ENCODE results near the gene ZNF574. TPM values are rescaled to one million over a fixed set of nuclear protein-coding genes. Genes with fewer than 3 reads are reported as not detected.
A peak's percentile ranks its signal among the peaks of the same experiment; 100 is the strongest.

The ZNF574 gene
- total RNA-seq, 1 donor from 2014 or later = 15.2 TPM

- no peak overlapping the region for H3K27ac Mint-ChIP-seq (ENCODE audit: unreplicated experiment)
- no peak for DNase-seq (ENCODE audit: extremely low spot score, unreplicated experiment)
- H3K9me3 Mint-ChIP-seq (ENCODE audit: unreplicated experiment) = no peaks in the 10 kb centered on the region
- H3K27me3 Mint-ChIP-seq (ENCODE audit: unreplicated experiment) = no peaks in the 10 kb centered on the region
- no peak overlapping the region for H3K4me3 Mint-ChIP-seq (ENCODE audit: unreplicated experiment)
- no peak for TF ChIP-seq CTCF (IDR thresholded peaks at IDR 0.05)
- no peaks in the 10 kb centered on the region for H3K36me3 Mint-ChIP-seq (ENCODE audit: unreplicated experiment)
- H3K4me1 Mint-ChIP-seq (ENCODE audit: unreplicated experiment) = peaks cover 52% of the 10 kb centered on the region
Observed at GRCh38 chr19:42115705-42116104, 39.7 kb downstream of the ZNF574 start.

- Mint-ChIP-seq H3K9me3 (ENCODE audit: unreplicated experiment) (no peaks in the 10 kb centered on the region), H3K4me3 (ENCODE audit: unreplicated experiment) (no peak overlapping the region), H3K4me1 (ENCODE audit: unreplicated experiment) (peaks cover 52% of the 10 kb centered on the region), H3K27me3 (ENCODE audit: unreplicated experiment) (no peaks in the 10 kb centered on the region), H3K27ac (ENCODE audit: unreplicated experiment) (no peak overlapping the region), H3K36me3 (ENCODE audit: unreplicated experiment) (no peaks in the 10 kb centered on the region)
- no peak for DNase-seq (ENCODE audit: extremely low spot score, unreplicated experiment)
- no peak for TF ChIP-seq CTCF (IDR thresholded peaks at IDR 0.05)
Observed at GRCh38 chr19:42116308-42117075, 40.5 kb downstream of the ZNF574 start.

- DNase-seq (ENCODE audit: extremely low spot score, unreplicated experiment) = no peak
- H3K9me3 Mint-ChIP-seq (ENCODE audit: unreplicated experiment) = no peaks in the 10 kb centered on the region
- TF ChIP-seq CTCF (IDR thresholded peaks at IDR 0.05) = no peak
- peaks cover 52% of the 10 kb centered on the region for H3K4me1 Mint-ChIP-seq (ENCODE audit: unreplicated experiment)
- H3K27me3 Mint-ChIP-seq (ENCODE audit: unreplicated experiment) = no peaks in the 10 kb centered on the region
- no peak overlapping the region for H3K4me3 Mint-ChIP-seq (ENCODE audit: unreplicated experiment)
- no peak overlapping the region for H3K27ac Mint-ChIP-seq (ENCODE audit: unreplicated experiment)
- no peaks in the 10 kb centered on the region for H3K36me3 Mint-ChIP-seq (ENCODE audit: unreplicated experiment)
Observed at GRCh38 chr19:42117076-42117475, 41.1 kb downstream of the ZNF574 start.

GRCh38 chr19:42120276-42120980 is 44.5 kb downstream of the ZNF574 start:
- no peaks in the 10 kb centered on the region for H3K27me3 Mint-ChIP-seq (ENCODE audit: unreplicated experiment)
- H3K9me3 Mint-ChIP-seq (ENCODE audit: unreplicated experiment) = peaks cover 4% of the 10 kb centered on the region
- peak overlapping the region; percentile 14 for H3K27ac Mint-ChIP-seq (ENCODE audit: unreplicated experiment)
- H3K4me3 Mint-ChIP-seq (ENCODE audit: unreplicated experiment) = no peak overlapping the region
- TF ChIP-seq CTCF (IDR thresholded peaks at IDR 0.05) = no peak
- no peaks in the 10 kb centered on the region for H3K36me3 Mint-ChIP-seq (ENCODE audit: unreplicated experiment)
- DNase-seq (ENCODE audit: extremely low spot score, unreplicated experiment) = no peak
- peaks cover 30% of the 10 kb centered on the region for H3K4me1 Mint-ChIP-seq (ENCODE audit: unreplicated experiment)

GRCh38 chr19:42121036-42121621 is 45.2 kb downstream of the ZNF574 start:
- H3K27ac Mint-ChIP-seq (ENCODE audit: unreplicated experiment) = peak overlapping the region; percentile 18
- H3K4me3 Mint-ChIP-seq (ENCODE audit: unreplicated experiment) = no peak overlapping the region
- peaks cover 29% of the 10 kb centered on the region for H3K4me1 Mint-ChIP-seq (ENCODE audit: unreplicated experiment)
- no peaks in the 10 kb centered on the region for H3K27me3 Mint-ChIP-seq (ENCODE audit: unreplicated experiment)
- TF ChIP-seq CTCF (IDR thresholded peaks at IDR 0.05) = no peak
- H3K36me3 Mint-ChIP-seq (ENCODE audit: unreplicated experiment) = no peaks in the 10 kb centered on the region
- H3K9me3 Mint-ChIP-seq (ENCODE audit: unreplicated experiment) = peaks cover 4% of the 10 kb centered on the region
- no peak for DNase-seq (ENCODE audit: extremely low spot score, unreplicated experiment)
